HepG2 (cell line): ENCODE data around the gene PRICKLE2. TPM values are rescaled to one million over a fixed set of nuclear protein-coding genes. Genes with fewer than 3 reads are reported as not detected.

Experiments used
- ATAC-seq: fragments of 200-7000 bp; cut with Tn5 transposase; 3 replicates; pipeline ENCODE4 v1.9.1; 2020; ENCODE audit warnings: mild to moderate bottlenecking, moderate library complexity
- BruUV-seq: library from RNA; stranded (reverse); fragments of 400-500 nt; replicated peaks from 2 replicates; lab custom pipeline; 2021; lab: Mats Ljungman, UMichigan
- CTCF ChIA-PET: fragments of 300-600 bp; formaldehyde crosslinking; extraction: SDS; loops from one replicate; lab custom pipeline; 2021; ENCODE audit warnings: low total read pairs, inconsistent platforms, low intra/inter-chr PET ratio; lab: Yijun Ruan, JAX
- POLR2A ChIA-PET: fragments of 350-600 bp; sonication (Branson Sonifier 250); formaldehyde crosslinking; loops from one replicate; lab custom pipeline; 2020; ENCODE audit warnings: antibody characterized with exemption, inconsistent platforms; lab: Yijun Ruan, JAX
- DNase-seq: peaks from one replicate; pipeline ENCODE4 v3.0.0-alpha.2; 2015; ENCODE audit warnings: low spot score
- FAIRE-seq: peaks from 3 replicates; lab custom pipeline; 2011; peaks lifted over from hg19 to GRCh38; lab: Jason Lieb, UNC
- H2AFZ ChIP-seq: one replicate; pipeline ENCODE4 v1.6.1; 2011; ENCODE audit warnings: low read length, inconsistent platforms
- H3K27ac ChIP-seq: fragments of 300-600 bp; 3 replicates; pipeline ENCODE4 v1.8.0; 2011; ENCODE audit warnings: mixed run types, mild to moderate bottlenecking, mixed read lengths, low read length, inconsistent platforms; ENCODE audit not compliant: insufficient read depth; ENCODE audit errors: extremely low read length
- H3K27me3 ChIP-seq, 2 experiments: fragments of 200-600 bp in 1 of 2; 2 replicates in 1 of 2; 3 replicates in 1 of 2; pipeline versions ENCODE4 v1.6.0 to v1.8.0; 2011; ENCODE audit warnings: low read length in 2 of 2, mild to moderate bottlenecking in 2 of 2, moderate library complexity in 2 of 2, inconsistent platforms in 1 of 2; ENCODE audit not compliant: insufficient read depth in 2 of 2, control insufficient read depth in 1 of 2
- H3K36me3 ChIP-seq, 2 experiments: fragments of 200-600 bp in 1 of 2; replicated peaks in 1 of 2; 2 replicates in 1 of 2; 3 replicates in 1 of 2; pipeline versions ENCODE4 v1.5.1 to v1.8.0; 2011; ENCODE audit warnings: low read length in 2 of 2, inconsistent platforms in 1 of 2; ENCODE audit not compliant: insufficient read depth in 2 of 2, control insufficient read depth in 1 of 2
- H3K4me1 ChIP-seq: 2 replicates; pipeline ENCODE4 v1.5.1; 2012; ENCODE audit warnings: low read length, inconsistent platforms; ENCODE audit not compliant: insufficient read depth
- H3K4me2 ChIP-seq: 2 replicates; pipeline ENCODE4 v1.6.0; 2011; ENCODE audit warnings: low read depth, low read length, inconsistent platforms
- H3K4me3 ChIP-seq, 3 experiments: fragments of 200-600 bp in 1 of 3; sonication (generic), shearing (Covaris generic) in 1 of 3; replicated peaks in 1 of 3; 2 replicates each; pipeline ENCODE4 v1.5.1; 2011 to 2016; ENCODE audit warnings: low read length in 3 of 3, inconsistent platforms in 2 of 3, low read depth in 2 of 3, mild to moderate bottlenecking in 2 of 3, control low read depth in 1 of 3, mixed read lengths in 1 of 3; ENCODE audit not compliant: insufficient read depth in 1 of 3
- H3K79me2 ChIP-seq: one replicate; pipeline ENCODE4 v1.6.1; 2011; ENCODE audit warnings: low read length, inconsistent platforms; ENCODE audit not compliant: insufficient read depth
- H3K9ac ChIP-seq: 2 replicates; pipeline ENCODE4 v1.6.0; 2011; ENCODE audit warnings: mild to moderate bottlenecking, low read depth, low read length, inconsistent platforms; ENCODE audit not compliant: insufficient read depth
- H3K9me3 ChIP-seq: 2 replicates; pipeline ENCODE4 v1.5.1; 2012; ENCODE audit warnings: mild to moderate bottlenecking, low read length
- H4K20me1 ChIP-seq: 2 replicates; pipeline ENCODE4 v1.6.0; 2011; ENCODE audit warnings: inconsistent platforms, mild to moderate bottlenecking, low read length, moderate library complexity; ENCODE audit not compliant: insufficient read depth
- CENPT ChIP-seq: sonication (generic); formaldehyde crosslinking; IDR thresholded peaks from 2 replicates; pipeline ENCODE4 v1.8.0; 2022; ENCODE audit warnings: low read depth, mild to moderate bottlenecking, moderate library complexity, missing genetic modification reagents
- POLR2A ChIP-seq, 2 experiments: IDR thresholded peaks; 2 replicates each; pipeline ENCODE4 v1.6.1; 2011; ENCODE audit warnings: low read depth in 2 of 2, low read length in 2 of 2, mild to moderate bottlenecking in 1 of 2, moderate library complexity in 1 of 2; ENCODE audit not compliant: insufficient read depth in 1 of 2
- SMAD3 ChIP-seq: sonication (generic); formaldehyde crosslinking; IDR thresholded peaks from 2 replicates; pipeline ENCODE4 v1.4.0; 2020; ENCODE audit warnings: missing genetic modification reagents
- SMARCE1 ChIP-seq: fragments of 450-650 bp; IDR thresholded peaks from 2 replicates; pipeline ENCODE4 v1.6.1; 2017; ENCODE audit warnings: borderline replicate concordance
- ZFP36L2 ChIP-seq: sonication (generic); formaldehyde crosslinking; IDR thresholded peaks from 2 replicates; pipeline ENCODE4 v1.4.0; 2020; ENCODE audit warnings: missing genetic modification reagents
- WGBS: methylation state at CpG from one replicate; pipeline ENCODE4 v1.1.6; 2017; ENCODE audit warnings: low lambda C conversion rate; 5-methylcytosine and 5-hydroxymethylcytosine counted together
- in situ Hi-C: cut with HindIII; loops from 2 replicates; pipeline ENCODE4 v1.10.0; 2017; ENCODE audit warnings: low pct_unique_long_range_greater_than_20kb; ENCODE audit not compliant: extremely low pct_ligation_motif_present
- intact Hi-C: fragments of 100-400 bp; cut with micrococcal nuclease; formaldehyde crosslinking; loops from one replicate; pipeline ENCODE4 v1.10.0; 2022; ENCODE audit not compliant: unreplicated experiment
- polyA plus RNA-seq, 8 experiments: library from polyadenylated mRNA; depleted of rRNA in 3 of 8; stranded (reverse) in 7 of 8; unstranded in 1 of 8; fragments of >200 nt; fragmentation: Illumina TruSeq in 4 of 8; extraction: Trizol in 4 of 8; gene quantifications; 2 replicates each; pipeline versions ENCODE4 v1.2.1 to v1.2.3, GENCODE V29; 2011 to 2016; ENCODE audit warnings: low read depth in 4 of 8, missing spikeins in 1 of 8, mixed read lengths in 1 of 8; ENCODE audit not compliant: insufficient read depth in 1 of 8
- total RNA-seq, 5 experiments: library from RNA; depleted of rRNA; stranded (reverse); fragments of >200 nt; fragmentation: Illumina TruSeq; extraction: Trizol; gene quantifications; 2 replicates each; pipeline ENCODE4 v1.2.3, GENCODE V29; 2016; ENCODE audit warnings: low read depth in 1 of 5
- TF ChIP-seq, protein P1 (sequence below): sonication (generic); formaldehyde crosslinking; IDR thresholded peaks from 2 replicates; pipeline ENCODE4 v1.5.1; 2020; ENCODE audit warnings: mild to moderate bottlenecking, missing genetic modification reagents, moderate library complexity
- TF ChIP-seq, protein P2 (sequence below): sonication (generic); formaldehyde crosslinking; IDR thresholded peaks from 2 replicates; pipeline ENCODE4 v1.4.0; 2020; ENCODE audit warnings: mild to moderate bottlenecking, missing genetic modification reagents
- TF ChIP-seq, protein P3 (sequence below): sonication (generic); formaldehyde crosslinking; IDR thresholded peaks from 2 replicates; pipeline ENCODE4 v1.4.0; 2020; ENCODE audit warnings: missing genetic modification reagents
- TF ChIP-seq, protein P4 (sequence below): sonication (generic); formaldehyde crosslinking; IDR thresholded peaks from 2 replicates; pipeline ENCODE4 v1.5.1; 2020; ENCODE audit warnings: mild to moderate bottlenecking, missing genetic modification reagents

PRICKLE2 gene
- total and polyA plus RNA-seq, 2 of the 13 experiments (the other 11 are each of a cell fraction or from before 2014, with no cell fraction given), result 0.01 to 0.07 TPM

DNA sequence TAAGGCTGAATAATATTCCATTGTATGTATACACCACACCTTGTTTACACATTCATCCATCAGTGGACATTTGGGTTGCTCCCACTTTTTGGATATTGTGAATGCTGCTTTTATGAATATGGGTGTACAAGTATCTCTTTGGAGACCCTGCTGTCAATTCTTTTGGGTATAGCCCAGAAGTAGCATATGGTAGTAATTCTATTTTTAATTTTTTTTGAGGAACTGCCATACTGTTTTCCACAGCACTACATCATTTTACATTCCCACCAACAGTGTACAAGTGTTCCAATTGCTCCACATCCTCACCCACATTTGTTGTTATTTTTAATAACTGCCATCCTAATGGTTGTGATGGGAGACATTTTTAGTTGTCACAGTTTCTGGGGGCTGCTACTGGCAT lies 132.1 kb downstream of the PRICKLE2 start (continued):
- TF ChIP-seq, protein P1, sequence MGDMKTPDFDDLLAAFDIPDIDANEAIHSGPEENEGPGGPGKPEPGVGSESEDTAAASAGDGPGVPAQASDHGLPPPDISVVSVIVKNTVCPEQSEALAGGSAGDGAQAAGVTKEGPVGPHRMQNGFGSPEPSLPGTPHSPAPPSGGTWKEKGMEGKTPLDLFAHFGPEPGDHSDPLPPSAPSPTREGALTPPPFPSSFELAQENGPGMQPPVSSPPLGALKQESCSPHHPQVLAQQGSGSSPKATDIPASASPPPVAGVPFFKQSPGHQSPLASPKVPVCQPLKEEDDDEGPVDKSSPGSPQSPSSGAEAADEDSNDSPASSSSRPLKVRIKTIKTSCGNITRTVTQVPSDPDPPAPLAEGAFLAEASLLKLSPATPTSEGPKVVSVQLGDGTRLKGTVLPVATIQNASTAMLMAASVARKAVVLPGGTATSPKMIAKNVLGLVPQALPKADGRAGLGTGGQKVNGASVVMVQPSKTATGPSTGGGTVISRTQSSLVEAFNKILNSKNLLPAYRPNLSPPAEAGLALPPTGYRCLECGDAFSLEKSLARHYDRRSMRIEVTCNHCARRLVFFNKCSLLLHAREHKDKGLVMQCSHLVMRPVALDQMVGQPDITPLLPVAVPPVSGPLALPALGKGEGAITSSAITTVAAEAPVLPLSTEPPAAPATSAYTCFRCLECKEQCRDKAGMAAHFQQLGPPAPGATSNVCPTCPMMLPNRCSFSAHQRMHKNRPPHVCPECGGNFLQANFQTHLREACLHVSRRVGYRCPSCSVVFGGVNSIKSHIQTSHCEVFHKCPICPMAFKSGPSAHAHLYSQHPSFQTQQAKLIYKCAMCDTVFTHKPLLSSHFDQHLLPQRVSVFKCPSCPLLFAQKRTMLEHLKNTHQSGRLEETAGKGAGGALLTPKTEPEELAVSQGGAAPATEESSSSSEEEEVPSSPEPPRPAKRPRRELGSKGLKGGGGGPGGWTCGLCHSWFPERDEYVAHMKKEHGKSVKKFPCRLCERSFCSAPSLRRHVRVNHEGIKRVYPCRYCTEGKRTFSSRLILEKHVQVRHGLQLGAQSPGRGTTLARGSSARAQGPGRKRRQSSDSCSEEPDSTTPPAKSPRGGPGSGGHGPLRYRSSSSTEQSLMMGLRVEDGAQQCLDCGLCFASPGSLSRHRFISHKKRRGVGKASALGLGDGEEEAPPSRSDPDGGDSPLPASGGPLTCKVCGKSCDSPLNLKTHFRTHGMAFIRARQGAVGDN, result no peak
- TF ChIP-seq SMARCE1 (no peak), CENPT (CRISPR knock-in tag) (no peak), POLR2A (IDR thresholded peaks at IDR 0.05; ENCODE audit: insufficient read depth in 1 of 2, low read depth in 2 of 2, low read length in 2 of 2) (no peak)
- TF ChIP-seq, protein P2, sequence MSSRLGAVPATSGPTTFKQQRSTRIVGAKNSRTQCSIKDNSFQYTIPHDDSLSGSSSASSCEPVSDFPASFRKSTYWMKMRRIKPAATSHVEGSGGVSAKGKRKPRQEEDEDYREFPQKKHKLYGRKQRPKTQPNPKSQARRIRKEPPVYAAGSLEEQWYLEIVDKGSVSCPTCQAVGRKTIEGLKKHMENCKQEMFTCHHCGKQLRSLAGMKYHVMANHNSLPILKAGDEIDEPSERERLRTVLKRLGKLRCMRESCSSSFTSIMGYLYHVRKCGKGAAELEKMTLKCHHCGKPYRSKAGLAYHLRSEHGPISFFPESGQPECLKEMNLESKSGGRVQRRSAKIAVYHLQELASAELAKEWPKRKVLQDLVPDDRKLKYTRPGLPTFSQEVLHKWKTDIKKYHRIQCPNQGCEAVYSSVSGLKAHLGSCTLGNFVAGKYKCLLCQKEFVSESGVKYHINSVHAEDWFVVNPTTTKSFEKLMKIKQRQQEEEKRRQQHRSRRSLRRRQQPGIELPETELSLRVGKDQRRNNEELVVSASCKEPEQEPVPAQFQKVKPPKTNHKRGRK (CRISPR knock-in tag), result no peak

DNA sequence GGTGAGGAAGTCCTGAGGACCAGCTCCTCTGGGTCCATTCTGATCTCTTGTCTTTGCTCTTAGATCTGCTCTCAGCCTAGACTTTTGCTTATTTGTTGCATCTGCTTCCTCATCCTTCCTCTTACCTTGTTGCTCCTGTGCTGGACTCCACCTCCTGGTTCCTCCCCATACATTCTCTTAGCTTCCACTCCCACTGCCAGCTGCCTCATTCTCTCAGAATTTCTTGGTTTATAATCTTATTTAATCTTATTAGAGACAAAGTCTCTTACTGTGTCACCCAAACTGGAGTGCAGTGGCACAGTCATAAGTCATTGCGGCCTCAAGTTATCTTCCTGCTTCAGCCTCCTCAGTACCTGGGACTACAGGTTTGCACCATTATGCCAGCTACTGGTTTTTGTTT lies 133.8 kb downstream of the PRICKLE2 start:
- TF ChIP-seq SMAD3 (CRISPR knock-in tag) (no peak), ZFP36L2 (CRISPR knock-in tag) (no peak)
- TF ChIP-seq, protein P3, sequence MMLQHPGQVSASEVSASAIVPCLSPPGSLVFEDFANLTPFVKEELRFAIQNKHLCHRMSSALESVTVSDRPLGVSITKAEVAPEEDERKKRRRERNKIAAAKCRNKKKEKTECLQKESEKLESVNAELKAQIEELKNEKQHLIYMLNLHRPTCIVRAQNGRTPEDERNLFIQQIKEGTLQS, result no peak
- TF ChIP-seq, protein P4, sequence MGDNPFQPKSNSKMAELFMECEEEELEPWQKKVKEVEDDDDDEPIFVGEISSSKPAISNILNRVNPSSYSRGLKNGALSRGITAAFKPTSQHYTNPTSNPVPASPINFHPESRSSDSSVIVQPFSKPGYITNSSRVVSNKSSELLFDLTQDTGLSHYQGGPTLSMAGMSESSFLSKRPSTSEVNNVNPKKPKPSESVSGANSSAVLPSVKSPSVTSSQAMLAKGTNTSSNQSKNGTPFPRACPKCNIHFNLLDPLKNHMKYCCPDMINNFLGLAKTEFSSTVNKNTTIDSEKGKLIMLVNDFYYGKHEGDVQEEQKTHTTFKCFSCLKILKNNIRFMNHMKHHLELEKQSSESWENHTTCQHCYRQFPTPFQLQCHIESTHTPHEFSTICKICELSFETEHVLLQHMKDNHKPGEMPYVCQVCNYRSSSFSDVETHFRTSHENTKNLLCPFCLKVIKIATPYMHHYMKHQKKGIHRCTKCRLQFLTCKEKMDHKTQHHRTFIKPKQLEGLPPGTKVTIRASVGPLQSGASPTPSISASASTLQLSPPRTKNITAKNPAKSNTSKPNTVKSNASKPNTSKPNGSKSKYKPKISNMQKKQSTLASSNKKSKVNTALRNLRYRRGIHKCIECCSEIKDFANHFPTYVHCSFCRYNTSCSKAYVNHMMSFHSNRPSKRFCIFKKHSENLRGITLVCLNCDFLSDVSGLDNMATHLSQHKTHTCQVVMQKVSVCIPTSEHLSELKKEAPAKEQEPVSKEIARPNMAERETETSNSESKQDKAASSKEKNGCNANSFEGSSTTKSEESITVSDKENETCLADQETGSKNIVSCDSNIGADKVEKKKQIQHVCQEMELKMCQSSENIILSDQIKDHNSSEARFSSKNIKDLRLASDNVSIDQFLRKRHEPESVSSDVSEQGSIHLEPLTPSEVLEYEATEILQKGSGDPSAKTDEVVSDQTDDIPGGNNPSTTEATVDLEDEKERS (CRISPR knock-in tag), result no peak
- BruUV-seq, result no TSS peak
- 97% methylated on average over 1 of the region's 1 CpG for WGBS
- Histone ChIP-seq H3K27ac (no peak overlapping the region), H3K9me3 (no peaks in the 10 kb centered on the region), H3K36me3 (no peaks in the 10 kb centered on the region), H3K27me3 (no peaks in the 10 kb centered on the region), H4K20me1 (no peaks in the 10 kb centered on the region), H3K4me2 (no peak overlapping the region), H3K4me1 (peaks cover 4% of the 10 kb centered on the region), H3K79me2 (no peaks in the 10 kb centered on the region), H2AFZ (no peak overlapping the region), H3K9ac (no peak overlapping the region), H3K4me3 (no peak overlapping the region)
- ATAC-seq, result no peak
- no peak for DNase-seq
- in situ Hi-C loops (no loop called here), intact Hi-C loops (no loop called here)
- no peak for FAIRE-seq
- ChIA-PET POLR2A (no interaction called here), CTCF (no interaction called here)
